GM19238 (cell line): Measurements from ENCODE around the gene DKK2.

Experiments
- DNase-seq: peaks from one replicate; pipeline ENCODE4 v3.0.0; 2011; ENCODE audit warnings: low spot score; ENCODE audit not compliant: insufficient read length

Gene DKK2

GRCh38 chr4:107035819-107036583, at the start of gene DKK2:
DKK2 (minus strand) TSS chr4:107036313; CDS start chr4:107035591, 722 bp downstream.
- no peak for DNase-seq

GRCh38 chr4:107077192-107077591, 41.1 kb upstream of the DKK2 start:
- DNase-seq: no peak

DNA sequence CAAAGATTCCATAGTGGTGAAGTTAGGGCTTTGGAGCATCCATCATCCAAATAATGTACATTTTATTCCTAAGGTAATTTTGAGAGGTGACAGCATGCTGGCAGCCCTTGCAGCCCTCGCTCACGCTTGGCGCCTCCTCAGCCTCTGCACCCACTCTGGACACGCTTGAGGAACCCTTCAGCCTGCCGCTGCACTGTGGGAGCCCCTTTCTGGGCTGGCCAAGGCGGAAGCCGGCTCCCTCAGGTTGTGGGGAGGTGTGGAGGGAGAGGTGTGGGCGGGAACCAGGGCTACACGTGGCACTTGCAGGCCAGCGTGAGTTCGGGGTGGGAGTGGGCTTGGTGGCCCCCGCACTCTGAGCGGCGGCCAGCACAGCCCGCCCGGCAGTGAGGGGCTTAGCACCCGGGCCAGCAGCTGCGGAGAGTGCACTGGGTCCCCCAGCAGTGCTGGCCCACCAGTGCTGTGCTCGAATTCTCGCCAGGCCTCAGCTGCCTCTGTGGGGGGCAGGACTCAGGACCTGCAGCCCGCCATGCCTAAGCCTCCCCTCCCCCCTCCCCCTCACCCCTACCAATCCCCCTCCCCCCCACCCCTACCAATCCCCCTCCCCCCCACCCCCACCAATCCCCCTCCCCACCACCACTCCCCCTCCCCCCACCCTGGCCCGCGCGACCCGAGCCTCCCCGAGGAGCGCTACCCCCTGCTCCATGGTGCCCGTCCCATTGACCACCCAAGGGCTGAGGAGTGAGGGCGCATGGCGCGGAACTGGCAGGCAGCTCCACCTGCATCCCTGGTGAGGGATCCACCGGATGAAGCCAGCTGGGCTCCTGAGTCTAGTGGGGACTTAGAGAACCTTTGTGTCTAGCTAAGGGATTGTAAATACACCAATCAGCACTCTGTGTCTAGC, 37.0 kb upstream of the DKK2 start:
- DNase-seq: no peak

DNA sequence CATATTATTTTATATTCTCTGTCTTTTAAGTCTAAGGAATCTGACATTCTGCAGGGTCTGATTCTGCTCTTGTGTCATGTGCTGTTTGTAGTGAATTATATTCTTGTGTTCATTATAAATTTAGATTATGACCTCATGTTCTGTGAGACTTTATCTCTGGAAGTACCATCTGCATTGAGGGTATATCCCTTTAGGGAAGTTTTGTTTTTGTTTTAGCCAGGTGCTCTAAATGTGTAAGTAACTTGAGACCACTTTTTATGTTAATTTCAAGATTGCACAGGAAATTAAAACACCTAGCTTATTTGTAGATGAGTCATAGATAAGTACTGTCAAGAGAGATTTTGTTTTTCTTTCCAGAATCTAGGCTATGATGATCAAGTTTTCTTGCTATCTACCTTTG, 35.0 kb upstream of the DKK2 start:
- no peak for DNase-seq

GRCh38 chr4:107069049-107069448, 32.9 kb upstream of the DKK2 start:
- DNase-seq: no peak

DNA sequence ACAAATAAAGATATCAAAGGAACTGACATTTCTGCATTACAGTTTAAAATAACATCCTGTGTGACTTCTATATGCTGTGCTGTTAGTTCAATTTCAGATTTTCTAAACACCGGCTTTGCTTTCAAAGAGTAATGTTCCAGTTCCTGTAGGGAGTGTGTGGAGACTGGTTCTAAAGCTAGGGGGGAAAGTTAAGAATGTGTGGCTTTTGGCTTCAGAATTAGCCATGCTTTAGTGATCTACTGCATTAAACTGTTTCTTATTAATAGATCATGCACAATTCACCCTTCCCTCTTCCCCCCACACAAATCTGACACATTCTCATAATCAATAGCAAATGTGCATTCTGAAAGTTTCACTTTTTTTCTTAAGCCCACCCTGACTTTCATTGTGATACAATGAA, 32.0 kb upstream of the DKK2 start:
- no peak for DNase-seq

DNA sequence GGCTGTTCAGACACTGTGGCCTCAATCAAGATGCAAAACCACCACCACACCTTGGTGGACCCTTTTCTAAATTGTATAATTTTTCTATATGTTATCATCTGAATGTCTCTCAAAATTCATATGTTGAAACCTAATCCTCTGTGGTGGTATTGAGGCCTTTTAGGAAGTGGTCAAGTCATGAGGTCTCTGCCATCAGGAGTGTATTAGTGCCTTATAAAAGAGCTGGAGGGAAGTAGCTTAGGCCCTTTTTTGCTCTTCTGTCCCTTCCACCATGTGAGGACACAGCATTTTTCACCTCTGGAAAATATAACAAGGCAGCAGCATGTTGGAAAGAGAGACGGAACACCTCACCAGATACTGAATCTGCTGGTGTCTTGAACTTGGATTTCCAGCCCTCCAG, 30.5 kb upstream of the DKK2 start:
- DNase-seq: no peak

GRCh38 chr4:107065201-107065600, 29.1 kb upstream of the DKK2 start:
- no peak for DNase-seq

GRCh38 chr4:107060388-107060787, 24.3 kb upstream of the DKK2 start:
- no peak for DNase-seq

- no peak for DNase-seq
These were observed 22.7 kb upstream of the DKK2 start for GRCh38 chr4:107058828-107059227.

DNA sequence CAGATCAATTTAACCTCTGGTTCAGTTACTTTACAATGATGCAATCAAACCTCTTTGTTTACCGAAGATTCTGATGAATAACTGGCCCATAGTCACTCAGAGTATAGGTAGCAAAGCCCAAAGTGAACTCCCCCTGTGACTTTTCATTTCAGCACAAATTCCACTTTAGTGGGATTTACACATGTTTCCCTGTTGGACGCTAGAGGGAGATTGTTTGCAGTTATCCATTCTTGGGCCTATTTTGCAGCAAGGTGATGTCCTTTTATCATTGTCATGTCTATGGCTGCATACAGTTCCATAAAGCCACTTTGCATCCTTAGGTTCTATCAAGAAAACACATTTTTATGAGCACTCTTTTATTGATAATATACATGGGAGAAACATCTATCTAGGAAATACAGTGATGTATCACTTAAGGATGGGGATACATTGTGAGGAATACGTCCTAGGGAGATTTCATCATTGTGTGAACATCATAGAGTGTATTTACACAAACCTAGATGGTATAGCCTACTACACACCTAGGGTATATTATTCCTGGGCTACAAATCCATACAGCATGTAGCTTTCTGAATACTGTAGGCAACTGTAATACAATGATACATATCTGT, 14.5 kb upstream of the DKK2 start:
- no peak for DNase-seq

DNA sequence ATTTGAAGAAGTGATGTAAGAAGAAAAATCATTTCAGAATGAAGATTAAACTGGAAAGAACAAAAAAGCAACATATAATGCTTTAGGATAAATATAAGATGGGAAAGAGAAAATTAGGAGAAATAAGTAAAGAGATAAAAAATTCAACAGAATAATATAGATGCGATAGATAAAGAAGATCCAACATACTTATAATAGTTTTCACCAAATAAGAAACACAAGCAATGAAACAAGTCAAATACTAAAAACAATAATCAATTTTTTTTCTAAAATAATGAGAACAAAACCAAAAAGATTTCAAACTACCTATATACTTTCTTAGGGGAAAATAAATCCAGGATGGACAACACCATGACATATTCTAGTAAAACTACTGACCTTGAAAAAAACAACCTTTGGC, 10.1 kb upstream of the DKK2 start:
- DNase-seq: no peak

GRCh38 chr4:107044170-107044569, 8.1 kb upstream of the DKK2 start:
- DNase-seq: no peak

- DNase-seq: no peak
These were observed 1.1 kb upstream of the DKK2 start for GRCh38 chr4:107037199-107037584.

- no peak for DNase-seq
These were observed 578 bp upstream of the DKK2 start for GRCh38 chr4:107036584-107037198.

- no peak for DNase-seq
These were observed 906 bp downstream of the DKK2 start for GRCh38 chr4:107034996-107035818.

DNA sequence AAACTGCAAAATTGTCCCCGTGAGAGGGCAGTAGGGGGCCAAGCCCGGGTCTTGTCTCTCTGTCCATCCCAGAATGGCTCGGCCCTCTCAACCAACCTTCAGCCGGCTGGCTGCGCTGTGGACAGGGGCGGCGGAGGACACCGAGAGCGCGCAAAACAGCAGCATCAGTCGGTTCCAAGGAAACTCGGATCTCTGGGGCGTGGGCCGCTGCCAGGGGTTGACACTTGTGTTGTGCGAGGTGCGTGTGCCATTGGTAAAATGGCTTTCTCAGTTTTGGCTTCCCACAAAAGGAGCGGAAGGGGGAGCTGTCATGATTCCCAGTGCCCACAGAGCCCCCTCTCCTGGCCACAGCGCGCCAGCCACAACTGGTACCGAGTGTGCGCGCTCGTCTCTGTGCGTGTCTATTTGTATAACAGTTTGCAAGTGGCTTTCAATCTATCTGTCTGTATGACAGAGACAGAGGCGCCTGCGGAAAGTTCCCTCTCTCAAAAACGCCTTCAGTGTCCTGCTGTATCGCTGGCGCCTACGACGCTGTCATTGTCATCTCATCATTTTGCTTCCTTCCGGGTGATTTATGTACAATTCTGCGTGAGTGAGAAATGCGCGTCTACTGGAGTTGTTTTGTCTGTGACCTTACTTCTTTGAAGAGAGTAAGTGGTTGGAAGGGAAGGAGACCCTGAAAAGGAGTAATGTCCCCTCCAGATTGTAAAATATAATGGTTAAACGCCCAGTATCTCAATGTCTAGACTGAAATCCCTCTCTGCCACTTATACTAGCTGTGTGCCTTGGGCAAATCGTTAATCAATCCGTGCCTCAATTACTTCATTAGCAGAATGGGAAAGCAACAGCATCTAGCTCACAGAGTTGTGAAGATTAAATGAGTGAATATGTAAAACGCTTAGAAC, 1.8 kb downstream of the DKK2 start:
- no peak for DNase-seq

DNA sequence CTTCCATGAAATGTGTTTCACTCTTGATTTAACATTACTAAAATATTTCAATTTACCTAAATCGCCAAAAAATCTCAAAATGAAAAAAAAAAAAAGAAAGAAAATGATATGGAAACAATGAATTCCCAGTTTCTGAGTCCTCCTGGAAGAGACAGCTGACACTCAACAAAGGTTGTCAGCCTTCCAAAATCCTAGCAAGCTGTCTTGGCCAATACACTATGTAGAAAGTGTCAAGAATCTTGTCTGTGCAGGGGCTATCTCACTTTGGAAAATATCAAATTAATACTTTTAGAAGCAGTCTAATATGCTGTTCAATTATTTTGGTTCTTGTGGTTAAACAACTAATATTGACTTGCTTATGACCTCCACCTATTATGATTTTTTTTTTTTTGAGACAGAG, 8.7 kb downstream of the DKK2 start:
- no peak for DNase-seq

- DNase-seq: no peak
These were observed 17.8 kb downstream of the DKK2 start for GRCh38 chr4:107018344-107018735.
